ENCODE results near the gene NES.

NES gene

DNA sequence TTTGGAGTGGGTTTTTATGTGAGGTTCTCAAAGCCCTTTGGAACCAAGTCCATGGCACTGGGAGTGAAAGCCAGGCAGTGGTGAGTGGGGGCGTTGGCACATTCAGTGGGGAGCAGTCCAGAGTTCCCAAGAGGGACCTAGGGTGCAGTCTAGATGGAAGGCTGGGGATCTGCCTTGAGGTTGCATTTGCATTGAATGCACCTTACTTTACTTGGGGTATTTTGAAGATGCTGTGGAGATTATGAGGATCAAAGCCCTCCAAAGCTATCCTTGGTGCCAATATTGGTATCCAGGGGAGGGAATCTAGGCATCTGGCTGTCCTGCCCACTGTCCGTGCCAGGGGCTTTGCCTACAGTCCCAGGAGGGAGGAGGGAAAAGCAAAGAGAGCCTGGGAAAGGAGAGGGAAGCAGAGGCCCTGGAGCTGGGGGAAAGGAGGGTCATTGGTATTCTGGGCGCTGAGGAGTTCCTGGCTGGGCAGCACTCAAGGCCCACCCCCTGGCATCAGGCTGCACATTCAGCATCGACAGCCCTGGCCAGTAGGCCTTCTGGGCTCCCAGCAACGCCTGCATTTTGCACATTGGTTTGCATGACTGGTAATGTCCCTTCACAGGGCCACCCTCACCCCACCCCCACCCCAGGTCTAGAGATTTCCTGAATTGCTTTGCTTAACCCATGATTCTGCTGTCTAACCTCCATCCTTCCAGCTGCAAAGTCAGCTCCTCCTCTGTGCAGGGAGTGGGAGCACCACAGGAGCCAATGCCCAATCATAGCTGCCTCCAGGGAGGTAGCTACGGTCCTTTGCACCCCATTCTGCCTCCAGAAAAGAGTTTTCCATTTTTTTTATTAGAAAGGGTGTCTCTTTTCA, 36.1 kb downstream of the NES start:
- CTCF ChIA-PET, result interaction anchor here (0.6 to 7.1 kb wide), 8 partner anchors 10 to 209 kb away, joined by 3 to 79 read pairs (median 4); no protein-coding TSS in a partner anchor
- Histone ChIP-seq H3K4me3 (ENCODE audit: low read depth, low read length) (peak overlapping the region; percentile 3; the same call in 1 of the 2 replicates), H3K27ac (ENCODE audit: extremely low read depth, low read depth, low read length) (no peak overlapping the region), H3K9me3 (ENCODE audit: control insufficient read depth, insufficient read depth, low read depth, low read length) (no peaks in the 10 kb centered on the region), H3K4me1 (ENCODE audit: control insufficient read depth, insufficient read depth, low read length) (no peaks in the 10 kb centered on the region), H3K36me3 (ENCODE audit: control insufficient read depth in 2 of 2, insufficient read depth in 1 of 2, low read length in 2 of 2) (no peaks in the 10 kb centered on the region)
- TF ChIP-seq, protein P1, sequence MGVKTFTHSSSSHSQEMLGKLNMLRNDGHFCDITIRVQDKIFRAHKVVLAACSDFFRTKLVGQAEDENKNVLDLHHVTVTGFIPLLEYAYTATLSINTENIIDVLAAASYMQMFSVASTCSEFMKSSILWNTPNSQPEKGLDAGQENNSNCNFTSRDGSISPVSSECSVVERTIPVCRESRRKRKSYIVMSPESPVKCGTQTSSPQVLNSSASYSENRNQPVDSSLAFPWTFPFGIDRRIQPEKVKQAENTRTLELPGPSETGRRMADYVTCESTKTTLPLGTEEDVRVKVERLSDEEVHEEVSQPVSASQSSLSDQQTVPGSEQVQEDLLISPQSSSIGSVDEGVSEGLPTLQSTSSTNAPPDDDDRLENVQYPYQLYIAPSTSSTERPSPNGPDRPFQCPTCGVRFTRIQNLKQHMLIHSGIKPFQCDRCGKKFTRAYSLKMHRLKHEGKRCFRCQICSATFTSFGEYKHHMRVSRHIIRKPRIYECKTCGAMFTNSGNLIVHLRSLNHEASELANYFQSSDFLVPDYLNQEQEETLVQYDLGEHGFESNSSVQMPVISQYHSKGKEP (tag by site-specific recombination; IDR thresholded peaks at IDR 0.05), result no peak
- TF ChIP-seq ZNF843 (tag by site-specific recombination; IDR thresholded peaks at IDR 0.05) (no peak), ZNF600 (tag by site-specific recombination; IDR thresholded peaks at IDR 0.05) (no peak)
- POLR2A ChIA-PET, result no interaction called here

DNA sequence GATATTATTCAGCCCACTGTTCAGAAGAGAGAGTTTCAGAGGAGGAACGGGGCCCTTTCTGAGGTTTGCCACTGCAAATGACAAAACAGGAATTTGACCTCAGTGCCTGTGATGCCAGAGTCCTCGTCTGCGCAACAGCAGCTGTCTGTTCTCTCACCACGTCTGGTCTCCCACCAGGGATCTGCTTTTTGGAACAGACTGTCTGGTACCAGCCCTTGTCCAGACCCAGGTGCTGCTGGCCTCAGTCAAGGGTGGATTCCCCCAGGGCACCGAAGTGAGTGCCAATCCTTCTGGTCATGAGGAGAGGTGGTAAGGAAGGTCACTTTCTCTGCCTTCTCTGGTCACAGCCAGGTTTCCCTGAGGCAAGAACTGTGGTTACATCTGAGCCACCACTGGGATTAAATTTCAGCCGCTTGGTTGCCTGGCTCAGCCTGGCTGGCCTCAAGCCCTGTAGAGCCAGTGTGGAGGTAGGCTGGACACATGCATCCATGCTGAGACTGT, 37.6 kb downstream of the NES start:
- TF ChIP-seq PRDM1 (tag by site-specific recombination; IDR thresholded peaks at IDR 0.05) (peak; percentile 48; the same call in 1 of the 2 replicates), ZNF600 (tag by site-specific recombination; IDR thresholded peaks at IDR 0.05) (peak; percentile 81), ZNF350 (tag by site-specific recombination; IDR thresholded peaks at IDR 0.05) (no peak), ZBTB17 (tag by site-specific recombination; IDR thresholded peaks at IDR 0.05) (peak; percentile 40; the same call in 1 of the 2 replicates)
- POLR2A ChIA-PET, result interaction anchor here (0.9 kb wide), 1 partner anchor 12 kb away, joined by 3 read pairs; no protein-coding TSS in a partner anchor
- CTCF ChIA-PET, result interaction anchor here (0.7 to 7.1 kb wide), 4 partner anchors 9 to 84 kb away, joined by 3 to 79 read pairs (median 6); no protein-coding TSS in a partner anchor
- H3K36me3 ChIP-seq (ENCODE audit: control insufficient read depth in 2 of 2, insufficient read depth in 1 of 2, low read length in 2 of 2), result no peaks in the 10 kb centered on the region
- no peak overlapping the region for H3K4me3 ChIP-seq (ENCODE audit: low read depth, low read length)
- no peak overlapping the region for H3K27ac ChIP-seq (ENCODE audit: extremely low read depth, low read depth, low read length)
- H3K9me3 ChIP-seq (ENCODE audit: control insufficient read depth, insufficient read depth, low read depth, low read length), result no peaks in the 10 kb centered on the region
- no peaks in the 10 kb centered on the region for H3K4me1 ChIP-seq (ENCODE audit: control insufficient read depth, insufficient read depth, low read length)

DNA sequence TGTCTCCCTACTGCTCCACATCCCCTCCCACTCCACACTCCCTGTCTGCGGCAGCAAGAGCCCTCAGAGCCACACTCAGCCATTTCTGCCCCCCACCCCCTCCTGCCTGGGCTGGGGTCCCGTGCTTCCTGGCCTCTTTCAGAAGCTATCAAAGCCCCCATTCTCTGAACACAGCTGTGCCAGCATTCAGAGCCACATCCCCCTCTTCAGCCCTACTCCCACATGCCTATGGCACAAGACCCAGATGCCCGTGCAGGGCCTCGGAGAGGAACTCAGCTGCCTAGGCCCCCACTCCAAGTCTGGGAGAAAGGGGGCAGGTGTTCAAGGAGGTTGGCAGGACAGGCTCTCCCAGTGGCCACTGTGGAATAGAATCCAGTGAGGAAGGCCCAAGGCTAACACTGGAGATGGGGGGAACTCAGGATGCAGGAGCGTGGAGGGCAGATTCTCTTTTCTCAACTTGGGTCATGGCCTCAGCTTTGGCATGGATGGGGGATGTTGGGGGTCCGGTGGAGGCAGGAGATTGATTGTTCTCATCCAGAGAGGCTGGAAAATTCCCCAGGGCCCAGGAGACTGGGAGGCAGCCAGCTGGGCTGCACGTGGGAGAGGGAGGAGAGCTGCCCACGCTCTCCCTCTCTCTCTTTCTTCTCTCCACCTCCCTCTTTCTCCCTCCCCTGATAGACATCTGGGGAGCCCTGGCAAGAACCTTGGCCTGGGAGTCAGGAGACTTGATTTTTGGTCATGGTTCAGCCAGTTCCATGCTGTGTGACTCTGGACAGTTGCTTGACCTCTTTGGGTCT, 38.8 kb downstream of the NES start:
- no peaks in the 10 kb centered on the region for H3K36me3 ChIP-seq (ENCODE audit: control insufficient read depth in 2 of 2, insufficient read depth in 1 of 2, low read length in 2 of 2)
- ChIA-PET POLR2A (no interaction called here), CTCF (interaction anchor here (0.9 to 7.1 kb wide), 3 partner anchors 12 to 20 kb away, joined by 3 to 79 read pairs (median 7); no protein-coding TSS in a partner anchor)
- H3K9me3 ChIP-seq (ENCODE audit: control insufficient read depth, insufficient read depth, low read depth, low read length), result no peaks in the 10 kb centered on the region
- H3K4me1 ChIP-seq (ENCODE audit: control insufficient read depth, insufficient read depth, low read length), result no peaks in the 10 kb centered on the region
- H3K4me3 ChIP-seq (ENCODE audit: low read depth, low read length), result no peak overlapping the region
- no peak overlapping the region for H3K27ac ChIP-seq (ENCODE audit: extremely low read depth, low read depth, low read length)
- TF ChIP-seq, protein P2, sequence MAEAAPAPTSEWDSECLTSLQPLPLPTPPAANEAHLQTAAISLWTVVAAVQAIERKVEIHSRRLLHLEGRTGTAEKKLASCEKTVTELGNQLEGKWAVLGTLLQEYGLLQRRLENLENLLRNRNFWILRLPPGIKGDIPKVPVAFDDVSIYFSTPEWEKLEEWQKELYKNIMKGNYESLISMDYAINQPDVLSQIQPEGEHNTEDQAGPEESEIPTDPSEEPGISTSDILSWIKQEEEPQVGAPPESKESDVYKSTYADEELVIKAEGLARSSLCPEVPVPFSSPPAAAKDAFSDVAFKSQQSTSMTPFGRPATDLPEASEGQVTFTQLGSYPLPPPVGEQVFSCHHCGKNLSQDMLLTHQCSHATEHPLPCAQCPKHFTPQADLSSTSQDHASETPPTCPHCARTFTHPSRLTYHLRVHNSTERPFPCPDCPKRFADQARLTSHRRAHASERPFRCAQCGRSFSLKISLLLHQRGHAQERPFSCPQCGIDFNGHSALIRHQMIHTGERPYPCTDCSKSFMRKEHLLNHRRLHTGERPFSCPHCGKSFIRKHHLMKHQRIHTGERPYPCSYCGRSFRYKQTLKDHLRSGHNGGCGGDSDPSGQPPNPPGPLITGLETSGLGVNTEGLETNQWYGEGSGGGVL (tag by site-specific recombination; IDR thresholded peaks at IDR 0.05), result peak; percentile 74
- TF ChIP-seq, protein P3, sequence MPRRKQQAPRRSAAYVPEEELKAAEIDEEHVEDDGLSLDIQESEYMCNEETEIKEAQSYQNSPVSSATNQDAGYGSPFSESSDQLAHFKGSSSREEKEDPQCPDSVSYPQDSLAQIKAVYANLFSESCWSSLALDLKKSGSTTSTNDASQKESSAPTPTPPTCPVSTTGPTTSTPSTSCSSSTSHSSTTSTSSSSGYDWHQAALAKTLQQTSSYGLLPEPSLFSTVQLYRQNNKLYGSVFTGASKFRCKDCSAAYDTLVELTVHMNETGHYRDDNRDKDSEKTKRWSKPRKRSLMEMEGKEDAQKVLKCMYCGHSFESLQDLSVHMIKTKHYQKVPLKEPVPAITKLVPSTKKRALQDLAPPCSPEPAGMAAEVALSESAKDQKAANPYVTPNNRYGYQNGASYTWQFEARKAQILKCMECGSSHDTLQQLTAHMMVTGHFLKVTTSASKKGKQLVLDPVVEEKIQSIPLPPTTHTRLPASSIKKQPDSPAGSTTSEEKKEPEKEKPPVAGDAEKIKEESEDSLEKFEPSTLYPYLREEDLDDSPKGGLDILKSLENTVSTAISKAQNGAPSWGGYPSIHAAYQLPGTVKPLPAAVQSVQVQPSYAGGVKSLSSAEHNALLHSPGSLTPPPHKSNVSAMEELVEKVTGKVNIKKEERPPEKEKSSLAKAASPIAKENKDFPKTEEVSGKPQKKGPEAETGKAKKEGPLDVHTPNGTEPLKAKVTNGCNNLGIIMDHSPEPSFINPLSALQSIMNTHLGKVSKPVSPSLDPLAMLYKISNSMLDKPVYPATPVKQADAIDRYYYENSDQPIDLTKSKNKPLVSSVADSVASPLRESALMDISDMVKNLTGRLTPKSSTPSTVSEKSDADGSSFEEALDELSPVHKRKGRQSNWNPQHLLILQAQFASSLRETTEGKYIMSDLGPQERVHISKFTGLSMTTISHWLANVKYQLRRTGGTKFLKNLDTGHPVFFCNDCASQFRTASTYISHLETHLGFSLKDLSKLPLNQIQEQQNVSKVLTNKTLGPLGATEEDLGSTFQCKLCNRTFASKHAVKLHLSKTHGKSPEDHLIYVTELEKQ (tag by site-specific recombination; IDR thresholded peaks at IDR 0.05; ENCODE audit: borderline replicate concordance), result no peak
- TF ChIP-seq ZNF169 (tag by site-specific recombination; IDR thresholded peaks at IDR 0.05) (no peak), EGR2 (tag by site-specific recombination; IDR thresholded peaks at IDR 0.05; ENCODE audit: low read depth) (peak; percentile 74; the same call in 1 of the 2 replicates), ZNF23 (tag by site-specific recombination; IDR thresholded peaks at IDR 0.05; ENCODE audit: borderline replicate concordance) (no peak), ZNF610 (tag by site-specific recombination; IDR thresholded peaks at IDR 0.05; ENCODE audit: borderline replicate concordance) (no peak), ZFHX2 (tag by site-specific recombination; conservative IDR thresholded peaks at IDR 0.05) (peak; percentile 80), ZNF366 (tag by site-specific recombination; conservative IDR thresholded peaks at IDR 0.05) (peak; percentile 28; the same call in 1 of the 2 replicates)
- TF ChIP-seq, protein P1 (tag by site-specific recombination; IDR thresholded peaks at IDR 0.05), result no peak
- TF ChIP-seq, protein P4, sequence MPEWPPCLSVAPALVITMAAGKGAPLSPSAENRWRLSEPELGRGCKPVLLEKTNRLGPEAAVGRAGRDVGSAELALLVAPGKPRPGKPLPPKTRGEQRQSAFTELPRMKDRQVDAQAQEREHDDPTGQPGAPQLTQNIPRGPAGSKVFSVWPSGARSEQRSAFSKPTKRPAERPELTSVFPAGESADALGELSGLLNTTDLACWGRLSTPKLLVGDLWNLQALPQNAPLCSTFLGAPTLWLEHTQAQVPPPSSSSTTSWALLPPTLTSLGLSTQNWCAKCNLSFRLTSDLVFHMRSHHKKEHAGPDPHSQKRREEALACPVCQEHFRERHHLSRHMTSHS (tag by site-specific recombination; IDR thresholded peaks at IDR 0.05), result no peak

Data from HEK293 (cell line).